Body of pancreas (tissue), 4 donors: ENCODE data around the gene EGFLAM. TPM values are rescaled to one million over a fixed set of nuclear protein-coding genes. Genes with fewer than 3 reads are reported as not detected.

ENCODE experiments used
- ATAC-seq: fragments of 150-250 bp; one replicate; pipeline ENCODE4 v1.9.1; 2016
- DNase-seq, 4 donors: peaks; one replicate each; pipeline ENCODE4 v3.0.0-alpha.2; 2019
- H3K27ac ChIP-seq, 4 donors: fragments of 200-600 bp; sonication (generic); 1 replicate in 3 of 4; 2 replicates in 1 of 4; pipeline versions ENCODE4 v1.5.1 to v1.6.1; 2016 to 2019; ENCODE audit warnings: mild to moderate bottlenecking in 1 of 4, mixed read lengths in 1 of 4, moderate library complexity in 1 of 4
- H3K27me3 ChIP-seq, 2 donors: fragments of 200-600 bp; sonication (generic); one replicate each; pipeline ENCODE4 v1.6.0; 2016; ENCODE audit warnings: mild to moderate bottlenecking in 1 of 2
- H3K36me3 ChIP-seq, 2 donors: fragments of 200-600 bp; sonication (generic); replicated peaks in 1 of 2; 2 replicates each; pipeline ENCODE4 v1.5.1; 2016; ENCODE audit warnings: low read depth in 2 of 2; ENCODE audit not compliant: insufficient read depth in 1 of 2
- H3K4me1 ChIP-seq: fragments of 200-600 bp; sonication (generic); one replicate; pipeline ENCODE4 v1.6.0; 2016
- H3K4me3 ChIP-seq, 2 donors: fragments of 200-600 bp; sonication (generic); 1 replicate in 1 of 2; 2 replicates in 1 of 2; pipeline ENCODE4 v1.5.1; 2016 to 2019
- H3K9me3 ChIP-seq, 3 donors: fragments of 200-600 bp; sonication (generic); 1 replicate in 2 of 3; 2 replicates in 1 of 3; pipeline ENCODE4 v1.5.1; 2016
- CTCF ChIP-seq, 7 experiments: fragments of 450-650 bp in 4 of 7; fragments of 200-600 bp in 3 of 7; sonication (generic) in 3 of 7; IDR thresholded peaks; one replicate each; pipeline ENCODE4 v1.5.1; 2016 to 2019; ENCODE audit warnings: antibody characterized with exemption in 7 of 7
- POLR2A ChIP-seq, 3 donors: fragments of 450-650 bp; IDR thresholded peaks; one replicate each; pipeline ENCODE4 v1.6.1; 2016; ENCODE audit warnings: antibody characterized with exemption in 3 of 3, mild to moderate bottlenecking in 2 of 3
- WGBS, 2 donors: methylation state at CpG; one replicate each; pipeline ENCODE4 v1.1.5; 2017; 5-methylcytosine and 5-hydroxymethylcytosine counted together
- intact Hi-C: fragments of 100-400 bp; cut with DNase I; formaldehyde crosslinking; loops from one replicate; pipeline ENCODE4 v1.15.1; 2023
- small RNA-seq: library from RNA; depleted of rRNA; stranded (forward); fragments of <200 nt; gene quantifications from one replicate; pipeline ENCODE3, GENCODE V24; 2016
- total RNA-seq, 2 donors: library from RNA; depleted of rRNA; stranded (reverse); fragments of >200 nt; gene quantifications; one replicate each; pipeline ENCODE4 v1.1.0, GENCODE V29; 2016

Gene EGFLAM
- total RNA-seq, 2 donors from 2014 or later: 0.26 to 4.6 TPM

GRCh38 chr5:38509185-38509584 is 250.8 kb downstream of the EGFLAM start:
- Histone ChIP-seq H3K4me3 (no peak overlapping the region), H3K4me1 (no peaks in the 10 kb centered on the region), H3K27me3 (no peaks in the 10 kb centered on the region), H3K36me3 (peaks cover 0 to 2% of the 10 kb centered on the region in 2 donors), H3K9me3 (no peaks in the 10 kb centered on the region), H3K27ac (no peak overlapping the region)
- DNase-seq (no peak), ATAC-seq (no peak)
- intact Hi-C loops: no loop called here
- WGBS, 2 donors: 85 to 92% methylated on average over 5 of the region's 5 CpGs
- no peak for TF ChIP-seq CTCF (IDR thresholded peaks at IDR 0.05)
- no peak for TF ChIP-seq POLR2A (IDR thresholded peaks at IDR 0.05)

Small RNA genes within 50 kb of the gene (small RNA-seq; reads per million reads assigned to genes)
- not detected for gene AC091839.1
